Measurements from ENCODE around the gene NFS1. TPM values are rescaled to one million over a fixed set of nuclear protein-coding genes. Genes with fewer than 3 reads are reported as not detected.
"Not testable (repeated sequence)": the region's sequence is repeated elsewhere in the genome, so short reads cannot be mapped to it uniquely, and the experiment has no call there.

Gene NFS1
- total RNA-seq, 2 experiments from 2014 or later: 10.6 to 11.5 TPM

DNA sequence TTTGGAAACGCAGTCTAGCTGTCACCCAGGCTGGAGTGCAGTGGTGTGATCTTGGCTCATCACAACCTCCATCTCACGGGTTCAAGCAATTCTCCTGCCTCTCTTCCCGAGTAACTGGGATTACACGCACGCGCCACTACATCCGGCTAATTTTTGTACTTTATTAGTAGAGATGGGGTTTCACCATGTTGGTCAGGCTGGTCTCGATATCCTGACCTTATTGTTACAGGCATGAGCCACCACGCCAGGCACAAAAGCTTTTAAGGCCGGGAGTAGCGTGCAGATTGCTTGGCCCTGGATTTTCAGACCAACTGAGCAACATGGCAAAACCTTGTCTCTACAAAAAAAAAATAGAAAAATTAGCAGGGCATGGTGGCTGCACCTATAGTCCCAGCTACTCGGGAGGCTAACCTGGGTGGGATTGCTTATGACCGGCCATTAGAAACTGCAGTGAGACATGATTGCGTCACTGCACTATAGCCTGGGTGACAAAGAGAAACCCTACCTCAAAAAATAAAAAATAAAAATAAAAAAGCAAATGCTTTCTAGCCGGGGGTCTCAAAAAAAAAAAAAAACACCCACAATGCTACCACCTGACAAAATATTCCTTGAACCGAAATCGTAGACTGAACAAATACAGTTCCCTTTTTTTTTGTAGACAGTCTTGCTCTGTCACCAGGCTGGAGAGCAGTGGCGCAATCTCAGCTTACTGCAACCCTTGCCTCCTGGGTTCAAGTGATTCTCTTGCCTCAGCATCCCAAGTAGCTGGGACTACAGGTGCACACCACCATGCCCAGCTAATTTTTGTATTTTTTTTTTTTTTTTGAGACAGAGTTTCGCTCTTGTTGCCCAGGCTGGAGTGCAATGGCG, 27.9 kb upstream of the NFS1 start:
- peak overlapping the region; percentile 20 for H3K27ac Mint-ChIP-seq
- peaks cover 96% of the 10 kb centered on the region for H3K36me3 Mint-ChIP-seq (ENCODE audit: low read depth)
- peaks cover 46% of the 10 kb centered on the region for H3K4me1 Mint-ChIP-seq (ENCODE audit: low read depth)
- no peaks in the 10 kb centered on the region for H3K27me3 Mint-ChIP-seq
- H3K4me3 ChIP-seq (ENCODE audit: low read length): no peak overlapping the region
- no peak overlapping the region for H3K27ac ChIP-seq (ENCODE audit: low read depth in 1 of 2, low read length in 2 of 2)
- ChIA-PET CTCF (interaction anchor here (0.9 kb wide), 1 partner anchor 12 kb away, joined by 3 read pairs; no protein-coding TSS in a partner anchor), POLR2A (interaction anchor here (0.7 to 1.5 kb wide), 3 partner anchors 8 to 23 kb away, joined by 3 to 4 read pairs (median 4); partner anchors contain the start of gene RBM39)
- no peak for DNase-seq
- no peaks in the 10 kb centered on the region for H3K9me3 Mint-ChIP-seq
- intact Hi-C loops (cut with DNase I, micrococcal nuclease): loop anchor here (5.0 to 10.0 kb wide), 3 partner anchors 48 to 1168 kb away; partner anchors contain the start of genes PHF20 (in 1 of the 2) and SPAG4 (in 1 of the 2)
- H3K9me3 ChIP-seq (ENCODE audit: control insufficient read depth in 1 of 2, insufficient read depth in 1 of 2, low read length in 2 of 2): no peaks in the 10 kb centered on the region
- no peak overlapping the region for H3K4me3 Mint-ChIP-seq
- H3K36me3 ChIP-seq (ENCODE audit: insufficient read depth, low read length): peaks cover 97% of the 10 kb centered on the region
- peaks cover 25% of the 10 kb centered on the region for H3K4me1 ChIP-seq (ENCODE audit: insufficient read depth, low read length)
- TF ChIP-seq, protein P1, sequence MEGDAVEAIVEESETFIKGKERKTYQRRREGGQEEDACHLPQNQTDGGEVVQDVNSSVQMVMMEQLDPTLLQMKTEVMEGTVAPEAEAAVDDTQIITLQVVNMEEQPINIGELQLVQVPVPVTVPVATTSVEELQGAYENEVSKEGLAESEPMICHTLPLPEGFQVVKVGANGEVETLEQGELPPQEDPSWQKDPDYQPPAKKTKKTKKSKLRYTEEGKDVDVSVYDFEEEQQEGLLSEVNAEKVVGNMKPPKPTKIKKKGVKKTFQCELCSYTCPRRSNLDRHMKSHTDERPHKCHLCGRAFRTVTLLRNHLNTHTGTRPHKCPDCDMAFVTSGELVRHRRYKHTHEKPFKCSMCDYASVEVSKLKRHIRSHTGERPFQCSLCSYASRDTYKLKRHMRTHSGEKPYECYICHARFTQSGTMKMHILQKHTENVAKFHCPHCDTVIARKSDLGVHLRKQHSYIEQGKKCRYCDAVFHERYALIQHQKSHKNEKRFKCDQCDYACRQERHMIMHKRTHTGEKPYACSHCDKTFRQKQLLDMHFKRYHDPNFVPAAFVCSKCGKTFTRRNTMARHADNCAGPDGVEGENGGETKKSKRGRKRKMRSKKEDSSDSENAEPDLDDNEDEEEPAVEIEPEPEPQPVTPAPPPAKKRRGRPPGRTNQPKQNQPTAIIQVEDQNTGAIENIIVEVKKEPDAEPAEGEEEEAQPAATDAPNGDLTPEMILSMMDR (IDR thresholded peaks at IDR 0.05): no peak
- ATAC-seq (ENCODE audit: poor library complexity): no peak
- H3K27me3 ChIP-seq (ENCODE audit: control insufficient read depth in 1 of 2, insufficient read depth in 2 of 2, low read length in 2 of 2): no peaks in the 10 kb centered on the region

DNA sequence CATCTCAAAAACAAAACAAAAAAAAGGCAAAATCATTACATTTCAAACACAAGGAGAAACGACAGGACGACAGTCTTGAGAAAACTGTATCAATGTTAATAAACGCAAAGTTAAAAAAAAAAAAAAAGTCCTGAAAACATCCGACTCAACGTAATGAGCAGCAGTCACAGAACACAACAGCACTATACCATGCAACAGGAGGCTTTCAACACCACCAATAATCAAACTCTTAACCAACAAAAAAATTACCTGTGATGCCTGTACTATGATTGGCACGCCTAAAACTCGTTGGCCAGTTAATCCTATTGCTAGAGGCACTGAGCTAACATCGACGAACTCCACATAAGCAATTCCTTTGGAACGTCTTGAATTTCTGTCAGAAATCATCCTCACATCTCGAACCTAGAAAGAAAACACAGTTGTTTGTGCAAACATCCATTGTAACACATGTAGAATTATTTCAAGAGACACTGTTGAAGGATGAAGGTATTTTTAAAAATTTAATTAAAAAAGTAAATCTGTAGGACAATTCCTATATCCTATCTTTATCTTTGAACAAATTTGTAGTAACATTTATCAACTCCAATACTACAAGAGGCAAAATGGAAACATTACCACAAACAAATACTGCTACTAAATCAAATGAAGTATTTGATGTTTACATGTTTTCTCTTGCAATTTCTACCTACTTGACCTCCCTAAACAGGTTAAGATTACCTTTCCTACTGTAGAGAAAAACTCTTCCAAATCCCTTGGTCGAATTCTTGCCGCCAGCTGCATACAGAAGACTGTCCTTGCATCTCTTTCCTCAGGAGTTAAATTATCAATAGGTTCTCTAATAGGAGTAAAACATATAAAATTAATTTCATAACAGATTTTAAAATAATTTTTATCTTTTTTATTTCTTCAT, 25.4 kb upstream of the NFS1 start:
- Mint-ChIP-seq H3K4me1 (ENCODE audit: low read depth) (peaks cover 46% of the 10 kb centered on the region), H3K36me3 (ENCODE audit: low read depth) (peaks cover 96% of the 10 kb centered on the region), H3K9me3 (no peaks in the 10 kb centered on the region), H3K27me3 (no peaks in the 10 kb centered on the region), H3K4me3 (no peak overlapping the region), H3K27ac (peak overlapping the region; percentile 16)
- H3K9me3 ChIP-seq (ENCODE audit: control insufficient read depth in 1 of 2, insufficient read depth in 1 of 2, low read length in 2 of 2): no peaks in the 10 kb centered on the region
- no peaks in the 10 kb centered on the region for H3K27me3 ChIP-seq (ENCODE audit: control insufficient read depth in 1 of 2, insufficient read depth in 2 of 2, low read length in 2 of 2)
- TF ChIP-seq, protein P1 (IDR thresholded peaks at IDR 0.05): no peak
- H3K4me3 ChIP-seq (ENCODE audit: low read length): no peak overlapping the region
- peaks cover 97% of the 10 kb centered on the region for H3K36me3 ChIP-seq (ENCODE audit: insufficient read depth, low read length)
- ATAC-seq (ENCODE audit: poor library complexity) (no peak), DNase-seq (no peak)
- H3K27ac ChIP-seq (ENCODE audit: low read depth in 1 of 2, low read length in 2 of 2): no peak overlapping the region
- intact Hi-C loops (cut with DNase I, micrococcal nuclease): loop anchor here (5.0 to 10.0 kb wide), 4 partner anchors 50 to 1170 kb away; partner anchors contain the start of genes PHF20 (in 1 of the 2) and SPAG4 (in 1 of the 2)
- peaks cover 34% of the 10 kb centered on the region for H3K4me1 ChIP-seq (ENCODE audit: insufficient read depth, low read length)
- POLR2A ChIA-PET: interaction anchor here (1.0 to 1.8 kb wide), 4 partner anchors 9 to 23 kb away, joined by 3 to 4 read pairs (median 4); partner anchors contain the start of gene RBM39
- CTCF ChIA-PET: interaction anchor here (1.1 to 2.5 kb wide), 2 partner anchors 10 to 15 kb away, joined by 3 to 6 read pairs; no protein-coding TSS in a partner anchor

DNA sequence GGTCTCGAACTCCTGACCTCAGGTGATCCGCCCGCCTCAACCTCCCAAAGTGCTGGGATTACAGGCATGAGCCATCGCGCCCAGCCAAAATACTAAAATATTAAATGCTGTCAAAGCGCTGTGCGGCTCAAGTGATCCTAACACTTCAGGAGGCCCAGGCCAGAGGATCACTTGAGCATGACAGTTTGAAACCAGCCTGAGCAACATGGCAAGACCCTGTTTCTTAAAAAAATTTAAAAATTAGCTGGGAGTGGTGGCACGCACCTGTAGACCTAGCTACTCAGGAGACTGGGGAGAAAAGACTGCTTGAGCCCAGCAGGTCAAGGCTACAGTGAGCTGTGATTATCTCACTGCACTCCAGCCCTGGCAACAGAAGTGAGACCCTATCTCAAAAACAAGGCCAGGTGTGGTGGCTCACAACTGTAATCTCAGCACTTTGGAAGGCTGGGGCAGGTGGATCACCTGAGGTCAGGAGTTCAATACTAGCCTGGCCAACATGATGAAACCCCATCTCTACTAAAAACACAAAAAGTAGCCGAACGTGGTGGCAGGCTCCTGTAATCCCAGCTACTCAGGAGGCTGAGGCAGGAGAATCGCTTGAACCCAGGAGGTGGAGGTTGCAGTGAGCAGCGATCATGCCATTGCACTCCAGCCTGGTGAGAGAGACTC, 24.6 kb upstream of the NFS1 start:
- Mint-ChIP-seq H3K36me3 (ENCODE audit: low read depth) (peaks cover 98% of the 10 kb centered on the region), H3K4me1 (ENCODE audit: low read depth) (peaks cover 48% of the 10 kb centered on the region)
- intact Hi-C loops (cut with DNase I, micrococcal nuclease): loop anchor here (5.0 to 10.0 kb wide), 3 partner anchors 51 to 1171 kb away; partner anchors contain the start of gene PHF20 (in 1 of the 2)
- H3K27ac ChIP-seq (ENCODE audit: low read depth in 1 of 2, low read length in 2 of 2); H3K27me3 ChIP-seq (ENCODE audit: control insufficient read depth in 1 of 2, insufficient read depth in 2 of 2, low read length in 2 of 2); H3K4me3 Mint-ChIP-seq; H3K27ac Mint-ChIP-seq; DNase-seq; H3K27me3 Mint-ChIP-seq; ATAC-seq (ENCODE audit: poor library complexity); H3K4me3 ChIP-seq (ENCODE audit: low read length); H3K9me3 ChIP-seq (ENCODE audit: control insufficient read depth in 1 of 2, insufficient read depth in 1 of 2, low read length in 2 of 2); H3K9me3 Mint-ChIP-seq: not testable (repeated sequence)
- peaks cover 41% of the 10 kb centered on the region for H3K4me1 ChIP-seq (ENCODE audit: insufficient read depth, low read length)
- CTCF ChIA-PET: interaction anchor here (2.5 kb wide), 1 partner anchor 16 kb away, joined by 6 read pairs; no protein-coding TSS in a partner anchor
- POLR2A ChIA-PET: interaction anchor here (1.0 to 1.8 kb wide), 3 partner anchors 8 to 22 kb away, joined by 3 to 4 read pairs (median 3); partner anchors contain the start of gene RBM39
- peaks cover 97% of the 10 kb centered on the region for H3K36me3 ChIP-seq (ENCODE audit: insufficient read depth, low read length)

DNA sequence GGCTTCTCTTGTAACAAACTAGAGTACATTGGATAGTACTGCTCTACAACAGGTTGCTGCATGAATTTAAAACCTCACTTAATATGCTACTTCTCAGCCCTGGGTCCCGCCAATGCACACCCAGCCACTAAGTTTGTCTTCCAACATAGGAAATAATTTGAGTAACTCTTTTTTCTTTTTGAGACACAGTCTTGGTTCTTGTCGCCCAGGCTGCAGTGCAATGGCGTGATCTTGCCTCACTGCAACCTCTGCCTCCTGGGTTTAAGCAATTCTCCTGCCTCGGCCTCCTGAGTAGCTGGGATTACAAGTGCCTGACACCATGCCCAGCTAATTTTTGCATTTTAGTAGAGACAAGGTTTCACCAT, 24.1 kb upstream of the NFS1 start:
- Histone ChIP-seq H3K36me3 (ENCODE audit: insufficient read depth, low read length) (peaks cover 97% of the 10 kb centered on the region), H3K4me1 (ENCODE audit: insufficient read depth, low read length) (peaks cover 45% of the 10 kb centered on the region)
- not testable (repeated sequence) for H3K27ac ChIP-seq (ENCODE audit: low read depth in 1 of 2, low read length in 2 of 2); H3K4me3 ChIP-seq (ENCODE audit: low read length); ATAC-seq (ENCODE audit: poor library complexity); H3K4me3 Mint-ChIP-seq; H3K9me3 Mint-ChIP-seq; H3K27me3 Mint-ChIP-seq; DNase-seq; H3K9me3 ChIP-seq (ENCODE audit: control insufficient read depth in 1 of 2, insufficient read depth in 1 of 2, low read length in 2 of 2); H3K27me3 ChIP-seq (ENCODE audit: control insufficient read depth in 1 of 2, insufficient read depth in 2 of 2, low read length in 2 of 2)
- CTCF ChIA-PET: interaction anchor here (2.5 kb wide), 1 partner anchor 17 kb away, joined by 6 read pairs; no protein-coding TSS in a partner anchor
- intact Hi-C loops (cut with DNase I, micrococcal nuclease): loop anchor here (5.0 to 10.0 kb wide), 3 partner anchors 52 to 1172 kb away; partner anchors contain the start of gene PHF20 (in 1 of the 2)
- H3K36me3 Mint-ChIP-seq (ENCODE audit: low read depth): peaks cover 98% of the 10 kb centered on the region
- POLR2A ChIA-PET: interaction anchor here (0.6 to 1.8 kb wide), 3 partner anchors 19 to 106 kb away, joined by 3 to 4 read pairs (median 3); partner anchors contain the start of gene RBM39
- H3K4me1 Mint-ChIP-seq (ENCODE audit: low read depth): peaks cover 48% of the 10 kb centered on the region
- H3K27ac Mint-ChIP-seq: peak overlapping the region; percentile 7
